GM23338 (cell line): ENCODE data around the gene SETD1B. TPM values are rescaled to one million over a fixed set of nuclear protein-coding genes. Genes with fewer than 3 reads are reported as not detected.

Experiments
- ATAC-seq: fragments of 200-7000 bp; cut with Tn5 transposase; 3 replicates; pipeline ENCODE4 v1.9.1; 2020
- DNase-seq: peaks from one replicate; pipeline ENCODE4 v3.0.0-alpha.2; 2015; ENCODE audit warnings: low spot score
- H2AFZ ChIP-seq: fragments of 200-600 bp; sonication (generic); 2 replicates; pipeline ENCODE4 v1.8.0; 2016; ENCODE audit warnings: antibody characterized with exemption, mild to moderate bottlenecking, moderate library complexity
- H3F3A ChIP-seq: fragments of 200-600 bp; sonication (generic); replicated peaks from 2 replicates; pipeline ENCODE4 v1.8.0; 2017; ENCODE audit warnings: antibody characterized with exemption, mixed run types, low read depth
- H3K27ac ChIP-seq: fragments of 200-600 bp; sonication (generic); 2 replicates; pipeline ENCODE4 v1.6.1; 2016; ENCODE audit warnings: low read depth
- H3K27me3 ChIP-seq: fragments of 200-600 bp; sonication (generic); 2 replicates; pipeline ENCODE4 v1.8.0; 2016; ENCODE audit warnings: mild to moderate bottlenecking, mixed run types, moderate library complexity; ENCODE audit not compliant: insufficient read depth
- H3K36me3 ChIP-seq: fragments of 200-600 bp; sonication (generic); 2 replicates; pipeline ENCODE4 v1.8.0; 2016; ENCODE audit warnings: mild to moderate bottlenecking; ENCODE audit not compliant: insufficient read depth
- H3K4me1 ChIP-seq: fragments of 200-600 bp; sonication (generic); 2 replicates; pipeline ENCODE4 v1.8.0; 2016; ENCODE audit warnings: mild to moderate bottlenecking, moderate library complexity; ENCODE audit not compliant: insufficient read depth
- H3K4me2 ChIP-seq: fragments of 200-600 bp; sonication (generic); 2 replicates; pipeline ENCODE4 v1.7.1; 2017; ENCODE audit warnings: mixed run types
- H3K4me3 ChIP-seq: fragments of 200-600 bp; sonication (generic); 2 replicates; pipeline ENCODE4 v1.6.1; 2016; ENCODE audit warnings: mixed run types
- H3K79me2 ChIP-seq: fragments of 200-600 bp; sonication (generic); replicated peaks from 2 replicates; pipeline ENCODE4 v1.8.0; 2017; ENCODE audit warnings: mild to moderate bottlenecking; ENCODE audit not compliant: insufficient read depth
- H3K9me2 ChIP-seq: fragments of 200-600 bp; sonication (generic); 2 replicates; pipeline ENCODE4 v1.8.0; 2017; ENCODE audit not compliant: insufficient read depth
- H4K20me1 ChIP-seq: fragments of 200-600 bp; sonication (generic); replicated peaks from 2 replicates; pipeline ENCODE4 v1.8.0; 2017; ENCODE audit warnings: mild to moderate bottlenecking; ENCODE audit not compliant: insufficient read depth
- H3K27ac Mint-ChIP-seq: 2 replicates; pipeline ENCODE4 v1.8.0; 2020; ENCODE audit warnings: inconsistent platforms, mild to moderate bottlenecking, moderate library complexity, mixed read lengths
- H3K27me3 Mint-ChIP-seq: 3 replicates; pipeline ENCODE4 v1.8.0; 2022; ENCODE audit warnings: low read depth, mild to moderate bottlenecking, moderate library complexity, mixed read lengths, inconsistent platforms; ENCODE audit not compliant: insufficient read depth, poor library complexity
- H3K36me3 Mint-ChIP-seq: 3 replicates; pipeline ENCODE4 v1.8.0; 2021; ENCODE audit warnings: low read depth, mild to moderate bottlenecking, inconsistent platforms, moderate library complexity, mixed read lengths
- H3K4me1 Mint-ChIP-seq: 3 replicates; pipeline ENCODE4 v1.8.0; 2020; ENCODE audit warnings: mild to moderate bottlenecking, inconsistent platforms, mixed read lengths
- H3K4me3 Mint-ChIP-seq: 3 replicates; pipeline ENCODE4 v1.8.0; 2021; ENCODE audit warnings: moderate library complexity, mild to moderate bottlenecking, inconsistent platforms, mixed read lengths
- H3K9me3 Mint-ChIP-seq: 3 replicates; pipeline ENCODE4 v1.8.0; 2020; ENCODE audit warnings: moderate library complexity, mild to moderate bottlenecking, inconsistent platforms, mixed read lengths
- CREB1 ChIP-seq: fragments of 250-450 bp; sonication (Bioruptor Pico); IDR thresholded peaks from 2 replicates; pipeline ENCODE4 v1.5.0; 2020; ENCODE audit warnings: low read depth, mild to moderate bottlenecking, moderate library complexity
- EZH2 ChIP-seq: fragments of 200-600 bp; sonication (generic); IDR thresholded peaks from one replicate; pipeline ENCODE4 v1.8.0; 2017; ENCODE audit warnings: antibody characterized with exemption, mild to moderate bottlenecking, low read depth; ENCODE audit not compliant: unreplicated experiment
- EZH2phosphoT487 ChIP-seq: fragments of 200-600 bp; sonication (generic); IDR thresholded peaks from one replicate; pipeline ENCODE4 v1.8.1; 2018; ENCODE audit warnings: antibody characterized with exemption; ENCODE audit not compliant: unreplicated experiment
- JUNB ChIP-seq: IDR thresholded peaks from one replicate; pipeline ENCODE4 v1.6.1; 2016; ENCODE audit warnings: antibody characterized with exemption; ENCODE audit not compliant: unreplicated experiment
- POLR2AphosphoS5 ChIP-seq: IDR thresholded peaks from 2 replicates; pipeline ENCODE4 v1.6.1; 2016; ENCODE audit warnings: antibody characterized with exemption, low read depth
- ZNF114 ChIP-seq: fragments of 250-450 bp; sonication (Bioruptor Pico); IDR thresholded peaks from 2 replicates; pipeline ENCODE4 v1.5.0; 2020; ENCODE audit warnings: mild to moderate bottlenecking, moderate library complexity
- ZNF331 ChIP-seq: fragments of 250-450 bp; sonication (Bioruptor Pico); IDR thresholded peaks from 2 replicates; pipeline ENCODE4 v1.5.0; 2020; ENCODE audit warnings: low read depth, mild to moderate bottlenecking, moderate library complexity
- polyA plus RNA-seq: library from polyadenylated mRNA; unstranded; fragments of >200 nt; fragmentation: Nextera tagmentation; extraction: Ambion mirVana; gene quantifications from 2 replicates; pipeline ENCODE4 v1.2.1, GENCODE V29; 2016
- total RNA-seq: library from RNA; depleted of rRNA; stranded (reverse); fragments of >200 nt; shearing (Covaris generic); gene quantifications from 2 replicates; pipeline ENCODE4 v1.2.3, GENCODE V29; 2014
- TF ChIP-seq, protein P1 (sequence below), 2 experiments: fragments of 200-600 bp in 1 of 2; sonication (generic) in 1 of 2; conservative IDR thresholded peaks; 2 replicates each; pipeline versions ENCODE4 v1.5.1 to v1.6.1; 2016 to 2017; ENCODE audit warnings: antibody characterized with exemption in 2 of 2, low read depth in 2 of 2, mild to moderate bottlenecking in 2 of 2, moderate library complexity in 1 of 2
- TF ChIP-seq, protein P2 (sequence below): IDR thresholded peaks from 2 replicates; pipeline ENCODE4 v1.6.1; 2016; ENCODE audit warnings: antibody characterized with exemption
- TF ChIP-seq, protein P3 (sequence below): IDR thresholded peaks from one replicate; pipeline ENCODE4 v1.6.1; 2018; ENCODE audit warnings: antibody characterized with exemption; ENCODE audit not compliant: unreplicated experiment

SETD1B gene
- total and polyA plus RNA-seq, 2 experiments from 2014 or later: 3.1 to 8.7 TPM

DNA sequence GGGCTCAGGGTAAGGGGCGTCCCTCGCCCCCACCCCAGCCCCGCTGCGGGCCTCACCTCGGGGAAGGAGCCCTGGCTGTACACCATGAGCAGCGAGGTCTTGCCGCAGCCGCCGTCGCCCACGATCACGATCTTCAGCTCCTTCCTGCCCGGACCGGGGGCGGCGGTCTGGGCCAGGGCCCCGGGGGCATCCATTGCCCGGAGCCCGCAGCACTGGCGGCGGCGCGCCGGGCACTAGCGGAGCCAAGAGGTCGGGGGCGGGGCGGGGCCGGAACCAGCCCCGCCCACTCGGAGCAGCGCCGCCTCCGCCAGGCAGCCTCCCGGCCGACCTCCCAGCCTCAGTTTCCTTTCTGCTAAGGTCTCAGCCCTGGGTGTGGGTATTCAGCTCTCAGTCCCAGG is 10.4 kb upstream of the SETD1B start, which contains the start of gene RHOF:
Gene RHOF (minus strand): TSS at position 249 of the 398 bp plus-strand sequence. CDS start 55 bp downstream, at position 194.
- peak; percentile 35 for ATAC-seq
- Histone ChIP-seq H3K27me3 (no peaks in the 10 kb centered on the region), H3K9me2 (no peaks in the 10 kb centered on the region), H3K36me3 (no peaks in the 10 kb centered on the region), H3K4me2 (peak within 1 kb of the TSS; percentile 94), H3K4me1 (peaks cover 32% of the 10 kb centered on the region), H2AFZ (peak within 1 kb of the TSS; percentile 87), H3F3A (peaks cover 33% of the 10 kb centered on the region), H3K27ac (peak within 1 kb of the TSS; percentile 74; the same call in 1 of the 2 replicates), H4K20me1 (peaks cover 9% of the 10 kb centered on the region; the same call in 1 of the 2 replicates), H3K4me3 (peak within 1 kb of the TSS; percentile 83), H3K79me2 (peaks cover 18% of the 10 kb centered on the region)
- Mint-ChIP-seq H3K4me3 (peak within 1 kb of the TSS; percentile 75), H3K27me3 (peaks cover 29% of the 10 kb centered on the region), H3K9me3 (no peaks in the 10 kb centered on the region; the same call in 2 of the 3 replicates), H3K36me3 (peaks cover 20% of the 10 kb centered on the region), H3K27ac (peak within 1 kb of the TSS; percentile 90), H3K4me1 (peaks cover 43% of the 10 kb centered on the region)
- no peak for TF ChIP-seq CREB1 (CRISPR knock-in tag)
- TF ChIP-seq, protein P1, sequence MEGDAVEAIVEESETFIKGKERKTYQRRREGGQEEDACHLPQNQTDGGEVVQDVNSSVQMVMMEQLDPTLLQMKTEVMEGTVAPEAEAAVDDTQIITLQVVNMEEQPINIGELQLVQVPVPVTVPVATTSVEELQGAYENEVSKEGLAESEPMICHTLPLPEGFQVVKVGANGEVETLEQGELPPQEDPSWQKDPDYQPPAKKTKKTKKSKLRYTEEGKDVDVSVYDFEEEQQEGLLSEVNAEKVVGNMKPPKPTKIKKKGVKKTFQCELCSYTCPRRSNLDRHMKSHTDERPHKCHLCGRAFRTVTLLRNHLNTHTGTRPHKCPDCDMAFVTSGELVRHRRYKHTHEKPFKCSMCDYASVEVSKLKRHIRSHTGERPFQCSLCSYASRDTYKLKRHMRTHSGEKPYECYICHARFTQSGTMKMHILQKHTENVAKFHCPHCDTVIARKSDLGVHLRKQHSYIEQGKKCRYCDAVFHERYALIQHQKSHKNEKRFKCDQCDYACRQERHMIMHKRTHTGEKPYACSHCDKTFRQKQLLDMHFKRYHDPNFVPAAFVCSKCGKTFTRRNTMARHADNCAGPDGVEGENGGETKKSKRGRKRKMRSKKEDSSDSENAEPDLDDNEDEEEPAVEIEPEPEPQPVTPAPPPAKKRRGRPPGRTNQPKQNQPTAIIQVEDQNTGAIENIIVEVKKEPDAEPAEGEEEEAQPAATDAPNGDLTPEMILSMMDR (conservative IDR thresholded peaks at IDR 0.05; ENCODE audit: low read depth in 2 of 2): no peak
- TF ChIP-seq JUNB: no peak
- TF ChIP-seq, protein P2, sequence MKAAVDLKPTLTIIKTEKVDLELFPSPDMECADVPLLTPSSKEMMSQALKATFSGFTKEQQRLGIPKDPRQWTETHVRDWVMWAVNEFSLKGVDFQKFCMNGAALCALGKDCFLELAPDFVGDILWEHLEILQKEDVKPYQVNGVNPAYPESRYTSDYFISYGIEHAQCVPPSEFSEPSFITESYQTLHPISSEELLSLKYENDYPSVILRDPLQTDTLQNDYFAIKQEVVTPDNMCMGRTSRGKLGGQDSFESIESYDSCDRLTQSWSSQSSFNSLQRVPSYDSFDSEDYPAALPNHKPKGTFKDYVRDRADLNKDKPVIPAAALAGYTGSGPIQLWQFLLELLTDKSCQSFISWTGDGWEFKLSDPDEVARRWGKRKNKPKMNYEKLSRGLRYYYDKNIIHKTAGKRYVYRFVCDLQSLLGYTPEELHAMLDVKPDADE: no peak; the same call in 1 of the 2 replicates
- TF ChIP-seq EZH2: no peak
- TF ChIP-seq POLR2AphosphoS5: no peak; the same call in 1 of the 2 replicates
- DNase-seq: peak; percentile 83

DNA sequence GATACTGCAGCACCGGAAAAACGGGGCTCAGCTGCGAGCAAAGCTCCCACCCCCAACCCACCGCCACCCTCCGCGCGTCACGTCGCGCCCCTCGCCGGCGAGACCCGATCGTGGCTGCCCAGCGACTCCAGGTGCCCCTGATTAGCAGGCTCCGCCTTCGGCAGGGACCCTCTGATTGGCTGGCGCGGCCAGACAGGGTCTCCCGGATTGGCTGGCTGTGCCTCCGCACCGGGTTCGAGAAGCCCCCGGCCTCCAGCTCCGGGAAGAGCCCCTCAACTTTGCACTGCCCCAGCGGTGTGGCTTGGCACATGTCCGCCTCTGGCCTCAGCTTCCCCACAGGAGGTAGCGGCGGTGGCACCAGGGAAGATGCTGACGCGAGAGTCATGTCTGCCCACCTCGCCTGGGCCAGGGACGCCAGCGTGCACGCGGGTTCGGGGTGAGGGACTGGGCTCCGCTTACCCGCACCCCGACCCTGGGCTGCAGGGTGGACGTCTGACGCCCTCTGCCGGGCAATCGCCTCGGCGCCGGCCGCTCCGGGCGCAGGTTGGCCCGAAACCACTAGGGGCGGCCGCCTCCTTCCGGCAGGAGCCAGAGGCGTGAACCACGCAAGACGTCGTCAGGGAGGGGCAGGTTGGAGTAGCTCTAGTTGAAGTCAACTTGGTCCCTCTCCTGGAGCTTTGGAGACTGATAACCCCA is 9.8 kb upstream of the SETD1B start:
- ATAC-seq: peak; percentile 64

More for the DNA sequence above, 9.8 kb upstream of the SETD1B start:
- Mint-ChIP-seq H3K27me3 (peaks cover 31% of the 10 kb centered on the region), H3K9me3 (no peaks in the 10 kb centered on the region; the same call in 2 of the 3 replicates), H3K36me3 (peaks cover 25% of the 10 kb centered on the region), H3K4me1 (peaks cover 48% of the 10 kb centered on the region), H3K27ac (peak overlapping the region; percentile 90), H3K4me3 (peak overlapping the region; percentile 75)
- no peaks in the 10 kb centered on the region for H3K9me2 ChIP-seq
- peak overlapping the region; percentile 83 for H3K4me3 ChIP-seq
- H3K4me1 ChIP-seq: peaks cover 38% of the 10 kb centered on the region
- H3K36me3 ChIP-seq: no peaks in the 10 kb centered on the region
- peaks cover 23% of the 10 kb centered on the region for H3K79me2 ChIP-seq
- peak overlapping the region; percentile 94 for H3K4me2 ChIP-seq
- TF ChIP-seq, protein P3, sequence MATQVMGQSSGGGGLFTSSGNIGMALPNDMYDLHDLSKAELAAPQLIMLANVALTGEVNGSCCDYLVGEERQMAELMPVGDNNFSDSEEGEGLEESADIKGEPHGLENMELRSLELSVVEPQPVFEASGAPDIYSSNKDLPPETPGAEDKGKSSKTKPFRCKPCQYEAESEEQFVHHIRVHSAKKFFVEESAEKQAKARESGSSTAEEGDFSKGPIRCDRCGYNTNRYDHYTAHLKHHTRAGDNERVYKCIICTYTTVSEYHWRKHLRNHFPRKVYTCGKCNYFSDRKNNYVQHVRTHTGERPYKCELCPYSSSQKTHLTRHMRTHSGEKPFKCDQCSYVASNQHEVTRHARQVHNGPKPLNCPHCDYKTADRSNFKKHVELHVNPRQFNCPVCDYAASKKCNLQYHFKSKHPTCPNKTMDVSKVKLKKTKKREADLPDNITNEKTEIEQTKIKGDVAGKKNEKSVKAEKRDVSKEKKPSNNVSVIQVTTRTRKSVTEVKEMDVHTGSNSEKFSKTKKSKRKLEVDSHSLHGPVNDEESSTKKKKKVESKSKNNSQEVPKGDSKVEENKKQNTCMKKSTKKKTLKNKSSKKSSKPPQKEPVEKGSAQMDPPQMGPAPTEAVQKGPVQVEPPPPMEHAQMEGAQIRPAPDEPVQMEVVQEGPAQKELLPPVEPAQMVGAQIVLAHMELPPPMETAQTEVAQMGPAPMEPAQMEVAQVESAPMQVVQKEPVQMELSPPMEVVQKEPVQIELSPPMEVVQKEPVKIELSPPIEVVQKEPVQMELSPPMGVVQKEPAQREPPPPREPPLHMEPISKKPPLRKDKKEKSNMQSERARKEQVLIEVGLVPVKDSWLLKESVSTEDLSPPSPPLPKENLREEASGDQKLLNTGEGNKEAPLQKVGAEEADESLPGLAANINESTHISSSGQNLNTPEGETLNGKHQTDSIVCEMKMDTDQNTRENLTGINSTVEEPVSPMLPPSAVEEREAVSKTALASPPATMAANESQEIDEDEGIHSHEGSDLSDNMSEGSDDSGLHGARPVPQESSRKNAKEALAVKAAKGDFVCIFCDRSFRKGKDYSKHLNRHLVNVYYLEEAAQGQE: peak; percentile 22
- TF ChIP-seq EZH2phosphoT487 (no peak), JUNB (no peak), ZNF331 (CRISPR knock-in tag) (no peak), ZNF114 (CRISPR knock-in tag) (no peak), CREB1 (CRISPR knock-in tag) (peak; percentile 70), POLR2AphosphoS5 (peak; percentile 71)
- TF ChIP-seq, protein P2: peak; percentile 42; the same call in 1 of the 2 replicates
- TF ChIP-seq, protein P1 (conservative IDR thresholded peaks at IDR 0.05; ENCODE audit: low read depth in 2 of 2): peak; percentile 90 to 98
- H4K20me1 ChIP-seq: peaks cover 9% of the 10 kb centered on the region; the same call in 1 of the 2 replicates
- DNase-seq: peak; percentile 94
- H3K27me3 ChIP-seq: no peaks in the 10 kb centered on the region
- H3F3A ChIP-seq: peaks cover 38% of the 10 kb centered on the region
- 0 out of 2 replicates have a peak overlapping the region, but pooled peaks have one; percentile 74 for H3K27ac ChIP-seq
- peak overlapping the region; percentile 87 for H2AFZ ChIP-seq
